Lower leg skin (tissue), 3 donors: ENCODE results near the gene DDX10.

Experiments
- POLR2A ChIP-seq, 2 donors: fragments of 450-650 bp; IDR thresholded peaks; one replicate each; pipeline ENCODE4 v1.6.1; 2016 to 2017; ENCODE audit warnings: antibody characterized with exemption in 2 of 2, mild to moderate bottlenecking in 1 of 2, moderate library complexity in 1 of 2
- TF ChIP-seq, protein P1 (sequence below), 3 donors: fragments of 450-650 bp; IDR thresholded peaks; one replicate each; pipeline ENCODE4 v1.5.1; 2016; ENCODE audit warnings: antibody characterized with exemption in 3 of 3, mild to moderate bottlenecking in 3 of 3, moderate library complexity in 2 of 3

DNA sequence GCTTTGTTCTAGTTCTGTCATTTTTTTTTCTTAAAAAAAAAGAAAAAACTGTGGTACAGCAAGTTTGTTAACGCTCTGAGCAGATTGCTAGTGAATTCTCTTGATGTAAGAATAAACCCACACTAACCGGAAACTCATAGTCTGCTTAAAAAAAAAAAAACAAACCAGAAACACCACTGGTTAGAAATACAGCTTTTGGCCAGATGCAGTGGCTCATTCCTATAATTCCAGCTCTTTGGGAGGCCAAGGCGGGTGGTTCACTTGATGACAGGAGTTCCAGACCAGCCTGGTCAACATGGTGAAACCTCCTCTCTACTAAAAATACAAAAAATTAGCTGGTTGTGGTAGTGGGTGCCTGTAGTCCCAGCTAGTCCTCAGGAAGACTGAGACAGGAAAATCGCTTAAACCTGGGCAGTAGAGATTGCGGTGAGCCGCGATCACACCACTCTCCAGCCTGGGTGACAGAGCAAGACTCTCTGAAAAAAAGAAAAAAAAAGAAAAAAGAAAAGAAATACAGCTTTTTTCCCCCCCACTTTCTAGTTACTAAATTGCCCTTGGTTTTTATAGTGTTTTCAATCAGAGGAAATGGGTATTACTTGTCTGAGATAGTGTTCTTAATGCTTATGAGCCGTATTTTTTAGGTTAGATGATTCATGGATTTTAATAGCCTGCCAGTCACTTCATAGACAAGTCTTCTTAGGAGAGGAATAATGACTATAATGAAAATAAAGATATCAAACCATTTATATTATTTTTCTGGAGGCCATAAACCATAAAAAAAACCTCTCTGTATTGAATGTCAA lies 222.8 kb downstream of the DDX10 start:
- TF ChIP-seq, protein P1, sequence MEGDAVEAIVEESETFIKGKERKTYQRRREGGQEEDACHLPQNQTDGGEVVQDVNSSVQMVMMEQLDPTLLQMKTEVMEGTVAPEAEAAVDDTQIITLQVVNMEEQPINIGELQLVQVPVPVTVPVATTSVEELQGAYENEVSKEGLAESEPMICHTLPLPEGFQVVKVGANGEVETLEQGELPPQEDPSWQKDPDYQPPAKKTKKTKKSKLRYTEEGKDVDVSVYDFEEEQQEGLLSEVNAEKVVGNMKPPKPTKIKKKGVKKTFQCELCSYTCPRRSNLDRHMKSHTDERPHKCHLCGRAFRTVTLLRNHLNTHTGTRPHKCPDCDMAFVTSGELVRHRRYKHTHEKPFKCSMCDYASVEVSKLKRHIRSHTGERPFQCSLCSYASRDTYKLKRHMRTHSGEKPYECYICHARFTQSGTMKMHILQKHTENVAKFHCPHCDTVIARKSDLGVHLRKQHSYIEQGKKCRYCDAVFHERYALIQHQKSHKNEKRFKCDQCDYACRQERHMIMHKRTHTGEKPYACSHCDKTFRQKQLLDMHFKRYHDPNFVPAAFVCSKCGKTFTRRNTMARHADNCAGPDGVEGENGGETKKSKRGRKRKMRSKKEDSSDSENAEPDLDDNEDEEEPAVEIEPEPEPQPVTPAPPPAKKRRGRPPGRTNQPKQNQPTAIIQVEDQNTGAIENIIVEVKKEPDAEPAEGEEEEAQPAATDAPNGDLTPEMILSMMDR (IDR thresholded peaks at IDR 0.05): no peak
- no peak for TF ChIP-seq POLR2A (IDR thresholded peaks at IDR 0.05)
